Superior temporal gyrus (tissue), 1 donor: ENCODE results near the gene CYP27C1.
A peak's percentile ranks its signal among the peaks of the same experiment; 100 is the strongest.

Experiments
- DNase-seq: peaks from one replicate; pipeline ENCODE4 v3.0.0-alpha.2; 2016; ENCODE audit errors: extremely low spot score

Gene CYP27C1

DNA sequence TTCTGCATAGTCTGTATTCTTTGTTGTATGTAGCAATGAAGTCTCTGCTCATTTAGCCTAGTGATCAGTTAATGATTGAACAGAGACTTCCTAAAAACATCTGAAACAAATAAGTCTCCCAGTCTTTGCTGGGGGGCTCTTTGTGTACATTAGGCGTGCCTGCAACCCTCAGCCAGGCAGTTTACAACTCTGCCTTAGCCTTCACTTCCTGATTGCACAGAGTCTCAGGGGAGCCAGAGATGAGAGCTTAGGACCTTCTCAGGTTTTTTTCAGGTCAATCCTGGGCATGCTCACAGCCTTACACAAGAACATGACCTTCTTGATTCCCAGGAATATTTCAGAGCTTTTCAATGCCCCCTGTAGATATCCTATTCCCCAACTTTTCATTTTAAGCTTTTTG is 69.1 kb downstream of the CYP27C1 start:
- DNase-seq = no peak

DNA sequence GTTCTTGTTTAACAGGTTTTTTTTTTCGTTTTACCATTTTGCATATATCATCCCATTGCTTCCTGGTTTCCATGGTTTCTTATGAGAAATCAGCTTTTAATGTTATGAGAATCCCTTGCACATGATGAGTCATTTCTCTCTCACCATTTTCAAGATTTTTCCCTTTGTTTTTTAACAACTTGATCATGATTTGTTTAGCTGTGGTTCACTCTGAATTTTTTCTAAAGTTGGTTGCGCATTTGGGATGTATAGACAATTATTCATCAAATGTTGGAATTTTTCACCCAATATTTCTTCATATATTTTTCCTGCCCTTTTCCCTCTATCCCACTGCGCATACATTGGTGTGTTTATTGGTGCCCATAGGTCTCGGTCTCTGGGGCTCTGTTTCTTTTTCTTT is 70.7 kb downstream of the CYP27C1 start:
- no peak for DNase-seq

DNA sequence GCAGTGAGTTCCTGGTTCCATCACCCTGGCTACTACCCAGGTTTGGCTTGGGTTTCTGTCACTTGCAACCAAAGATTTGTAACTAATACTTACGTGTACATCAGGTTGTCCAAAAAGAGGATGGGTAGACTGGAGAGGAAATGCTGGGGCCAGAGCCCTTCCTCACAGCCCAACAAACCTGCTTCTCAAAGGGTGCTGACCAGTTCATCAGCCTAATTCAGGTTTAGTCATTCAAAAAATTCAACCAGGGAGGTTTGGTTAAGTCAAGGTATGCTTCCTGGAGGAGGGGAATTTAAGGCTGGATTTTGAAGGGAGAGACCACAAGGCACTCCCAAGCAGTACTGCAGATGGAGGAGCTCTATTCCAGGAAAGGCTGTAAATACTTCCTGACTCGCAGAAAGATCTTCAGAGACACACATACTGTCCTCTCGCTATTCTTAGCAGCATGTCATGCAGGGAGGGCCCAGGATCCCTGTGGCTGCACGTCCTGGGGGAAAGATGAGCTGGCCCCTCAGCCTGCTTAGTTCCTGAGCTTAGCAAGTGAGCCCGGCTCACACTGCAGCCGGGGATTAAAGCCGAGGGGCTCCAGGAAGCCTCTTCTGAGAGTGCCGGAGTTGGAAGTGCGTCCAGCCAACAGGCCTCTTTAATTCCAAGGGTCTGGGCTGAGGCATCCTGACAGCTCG is 73.1 kb downstream of the CYP27C1 start:
- no peak for DNase-seq

DNA sequence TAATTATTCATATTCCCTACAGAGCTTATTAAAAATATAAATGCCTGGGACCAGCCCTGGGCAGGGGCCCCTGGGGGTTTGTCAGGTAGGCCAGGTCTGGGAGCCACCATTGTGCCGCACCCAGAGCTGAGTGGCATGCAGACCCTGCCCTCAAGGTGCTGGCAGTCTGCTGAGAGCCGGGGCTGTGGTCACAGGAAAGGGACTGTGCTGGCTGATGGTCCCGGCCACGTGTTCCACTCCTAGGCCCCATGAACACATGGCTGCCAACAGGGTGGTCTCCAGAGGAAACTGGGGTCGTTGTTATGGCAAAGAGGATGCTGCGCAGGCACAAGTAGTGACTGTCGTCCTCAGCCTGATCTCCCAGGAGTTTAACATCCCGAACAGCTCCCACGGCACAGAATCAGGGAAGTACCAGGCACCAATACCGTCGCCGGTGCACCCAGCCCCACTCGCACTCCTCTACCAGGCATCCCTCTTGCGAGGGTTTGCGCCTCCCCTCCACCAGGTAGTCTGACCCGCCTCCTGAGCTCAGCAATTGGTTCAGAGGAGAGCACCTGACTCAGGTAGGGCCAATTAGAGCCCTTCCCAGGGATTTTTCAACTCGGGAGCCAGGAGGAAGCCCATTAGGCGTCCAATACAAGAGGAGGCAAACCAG is 73.9 kb downstream of the CYP27C1 start:
- no peak for DNase-seq

DNA sequence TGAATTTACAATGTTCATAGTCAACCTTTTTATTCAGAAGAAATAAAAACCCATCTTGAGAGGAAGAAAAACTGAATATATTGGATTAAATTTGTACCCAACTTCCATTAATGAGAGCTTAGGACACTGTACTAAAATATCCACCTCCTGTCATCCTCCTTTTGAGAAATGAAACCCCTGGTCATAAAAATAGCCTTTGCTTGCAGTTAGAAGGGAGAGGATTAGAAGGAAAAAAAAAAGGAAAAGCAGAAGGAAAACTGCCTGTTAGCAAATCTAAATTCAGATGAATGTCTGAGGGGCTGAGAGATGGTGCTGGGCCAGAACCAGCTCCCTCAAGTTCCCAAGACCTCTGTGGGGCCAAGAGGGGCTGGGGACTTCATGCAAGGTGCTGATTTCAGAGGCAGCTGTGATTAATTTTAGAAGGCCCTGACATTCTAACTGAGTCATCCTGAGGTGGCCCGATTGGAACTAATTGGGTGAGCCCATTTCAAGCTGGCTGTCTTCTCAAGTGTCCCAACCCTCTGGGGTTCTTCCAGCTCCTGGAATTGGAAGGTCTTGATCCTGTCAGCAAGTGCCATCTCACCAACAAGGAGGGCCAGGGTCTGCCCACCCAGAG is 74.7 kb downstream of the CYP27C1 start:
- DNase-seq = peak; percentile 54

DNA sequence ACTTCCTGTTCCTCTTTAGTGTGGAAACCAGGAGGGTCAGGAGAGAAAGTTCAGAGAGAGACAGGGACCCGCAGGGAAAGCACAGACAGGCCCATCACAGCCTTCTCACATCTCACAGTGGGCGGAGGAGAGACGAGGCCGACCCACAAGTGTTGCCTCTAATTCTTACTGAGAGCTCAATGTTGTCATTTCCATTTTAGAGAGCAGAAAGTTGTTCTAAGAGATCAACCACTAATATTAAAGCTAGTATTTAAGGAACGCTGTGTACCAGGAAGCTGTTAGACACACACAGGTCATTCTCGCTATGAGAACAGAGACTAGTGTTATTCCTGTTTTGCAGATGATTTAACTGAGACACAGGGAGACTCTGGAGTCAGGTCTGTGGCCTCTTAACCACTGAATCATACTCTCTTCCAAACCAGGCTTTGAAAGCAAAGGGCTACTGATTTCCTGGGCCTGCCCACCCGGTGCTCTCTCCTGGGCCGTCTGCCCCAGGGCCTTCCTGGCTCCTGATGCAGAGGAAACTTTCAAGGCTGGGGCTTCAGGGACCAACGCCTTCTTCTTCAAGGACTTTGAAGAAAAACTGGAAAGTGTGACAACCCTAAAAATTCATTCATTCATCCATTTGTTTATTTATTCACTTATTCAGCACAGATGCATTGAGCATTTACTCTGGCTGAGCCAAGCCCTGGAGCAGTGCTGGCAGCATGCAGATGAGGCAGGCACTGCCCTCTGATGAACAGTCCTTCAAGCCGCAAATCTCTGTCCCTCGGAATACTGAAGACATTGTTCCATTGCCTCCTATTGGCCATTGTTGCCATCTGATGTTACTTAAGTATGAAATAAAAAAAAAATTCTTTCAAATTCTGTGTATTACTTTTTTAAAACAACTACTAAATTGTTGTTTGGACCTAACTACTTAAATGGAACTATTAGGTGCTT is 76.0 kb downstream of the CYP27C1 start:
- DNase-seq = peak; percentile 94

DNA sequence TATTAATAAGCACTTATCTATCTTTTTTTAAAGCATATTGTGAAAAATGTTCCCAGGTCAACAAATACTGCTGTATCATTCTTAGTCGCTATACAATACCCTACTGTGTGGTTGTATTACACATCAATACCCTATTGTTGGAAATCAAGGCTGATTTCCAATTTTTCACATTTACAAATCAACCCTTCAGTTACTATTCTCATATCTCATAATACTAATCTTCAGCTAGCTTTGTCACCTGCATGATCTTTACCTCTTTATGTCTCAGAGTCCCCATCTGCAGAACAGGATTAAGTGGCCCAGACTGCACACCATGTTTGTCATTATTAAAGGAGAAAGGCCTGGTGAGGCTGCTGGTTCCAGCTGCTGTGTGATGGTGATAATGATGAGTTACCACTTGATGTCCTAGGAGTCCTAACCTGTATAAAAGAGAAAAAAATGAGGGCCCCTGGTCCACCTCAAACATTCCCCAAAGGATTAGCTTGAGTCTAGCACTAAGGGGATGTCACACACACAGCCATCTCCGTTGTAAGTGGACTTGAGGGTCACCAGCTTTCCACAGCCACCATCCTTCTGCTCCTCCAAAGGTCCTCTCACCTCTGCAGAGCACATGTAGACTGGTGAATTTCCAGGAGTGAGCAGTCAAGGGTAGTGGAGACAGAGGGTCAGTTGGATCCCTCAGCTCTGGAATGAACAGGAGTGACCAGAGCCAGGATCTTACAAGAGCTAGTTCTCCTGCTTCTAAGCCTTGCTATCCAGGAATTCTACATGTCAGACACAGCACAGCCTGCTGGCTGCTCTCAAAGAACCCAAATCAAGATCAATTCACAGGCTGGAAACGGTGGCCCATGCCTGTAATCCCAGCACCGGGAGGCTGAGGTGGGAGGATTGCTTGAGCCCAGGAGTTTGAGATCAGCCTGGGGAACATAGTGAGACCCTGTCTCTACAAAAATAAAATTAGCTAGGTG is 77.2 kb downstream of the CYP27C1 start:
- peak; percentile 88 for DNase-seq

DNA sequence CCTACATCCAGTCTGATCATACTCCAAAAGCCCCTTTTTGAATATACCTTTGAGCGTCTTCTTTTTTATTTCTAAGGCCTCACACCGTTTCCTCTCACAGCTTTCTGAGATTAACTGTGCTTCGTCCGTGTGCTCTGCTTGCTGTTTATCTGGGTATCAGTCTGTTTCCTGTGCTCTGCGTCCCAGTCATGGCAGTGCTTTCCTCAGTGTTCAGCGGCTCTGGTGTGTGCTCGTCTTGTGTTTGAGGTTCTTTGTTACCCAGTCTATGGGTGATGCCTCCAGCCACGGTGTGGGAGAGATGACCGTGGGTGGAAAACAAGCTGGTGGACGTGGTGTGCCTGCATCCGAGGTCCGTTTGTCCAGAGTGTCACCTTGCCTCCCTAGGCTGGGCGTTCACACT is 79.6 kb downstream of the CYP27C1 start:
- DNase-seq = peak; percentile 62

DNA sequence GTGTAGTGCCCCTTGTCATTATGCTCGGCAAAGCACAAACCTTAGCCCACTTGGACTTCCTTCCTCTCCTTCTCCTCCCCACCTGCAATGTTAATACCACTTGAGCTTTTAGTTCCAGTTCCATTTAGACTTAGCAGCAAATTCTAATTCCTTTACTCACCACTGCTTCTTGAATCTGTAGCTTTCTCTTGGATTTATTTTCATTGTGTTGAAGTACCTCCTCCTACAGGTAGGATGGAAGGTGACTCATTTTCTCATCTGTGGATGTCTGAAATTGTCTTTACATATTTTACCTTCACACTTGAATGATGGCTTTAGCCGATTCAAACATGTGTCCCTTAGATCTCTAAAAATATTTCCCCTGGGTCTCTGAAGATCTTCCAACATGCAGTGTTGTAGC is 80.3 kb downstream of the CYP27C1 start:
- DNase-seq = no peak

DNA sequence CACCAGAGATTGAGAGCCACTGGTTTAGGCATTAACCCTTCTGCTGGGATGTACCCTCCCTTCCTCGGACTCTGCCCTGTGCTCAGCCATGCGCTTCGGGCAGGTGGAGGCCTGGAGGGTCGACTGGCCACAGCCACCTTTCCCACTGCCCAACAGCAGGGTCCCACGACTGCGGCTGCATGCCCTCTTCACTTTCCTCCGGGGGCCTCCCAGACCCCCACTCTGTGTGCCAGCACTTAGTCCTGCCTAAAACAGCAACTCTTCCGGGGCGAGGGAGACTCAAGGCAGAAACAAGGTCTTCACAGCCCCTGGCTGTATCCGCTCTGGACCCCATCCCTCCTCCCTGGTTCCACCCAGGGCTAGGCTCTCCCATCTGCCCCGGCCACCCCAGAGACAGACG is 81.8 kb downstream of the CYP27C1 start:
- no peak for DNase-seq

DNA sequence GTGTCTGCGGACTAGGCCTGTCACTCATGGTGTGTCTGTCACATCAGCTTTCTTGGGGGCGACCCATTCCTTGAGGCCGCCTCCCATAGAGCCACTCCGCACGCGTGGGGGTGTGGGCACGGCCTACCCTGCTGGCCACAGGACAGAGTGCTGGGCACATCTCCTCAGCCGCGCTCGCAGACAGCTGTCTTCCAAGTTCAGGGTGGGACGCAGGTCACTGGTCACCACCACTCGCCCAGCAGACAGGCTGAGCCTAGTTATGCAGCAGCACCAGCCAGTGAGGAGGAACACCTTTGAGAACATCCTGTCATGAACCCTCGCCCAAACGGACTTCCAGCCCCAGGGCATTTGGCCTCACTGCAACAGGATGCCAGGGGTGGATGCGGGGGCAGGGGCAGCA is 82.4 kb downstream of the CYP27C1 start:
- no peak for DNase-seq

DNA sequence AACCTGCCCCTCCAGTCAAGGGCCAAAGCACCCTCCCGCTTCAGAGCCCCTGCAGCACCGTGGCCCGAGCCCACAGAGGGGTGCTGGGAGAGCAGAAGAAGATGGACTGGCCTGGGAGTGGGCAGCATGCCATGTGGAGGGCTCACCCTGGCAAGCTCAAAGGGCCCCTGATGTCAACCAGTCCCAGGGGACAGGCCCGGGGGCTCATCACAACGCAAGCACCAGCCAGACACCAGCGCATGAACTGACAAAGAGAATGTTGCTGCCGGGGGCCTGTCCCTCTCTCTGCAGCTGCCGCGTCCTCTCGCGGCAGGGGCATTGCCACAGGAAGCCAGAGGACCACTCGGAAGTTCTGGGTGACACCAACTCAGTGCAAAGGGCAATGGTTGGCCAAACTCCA is 82.9 kb downstream of the CYP27C1 start:
- DNase-seq = no peak

DNA sequence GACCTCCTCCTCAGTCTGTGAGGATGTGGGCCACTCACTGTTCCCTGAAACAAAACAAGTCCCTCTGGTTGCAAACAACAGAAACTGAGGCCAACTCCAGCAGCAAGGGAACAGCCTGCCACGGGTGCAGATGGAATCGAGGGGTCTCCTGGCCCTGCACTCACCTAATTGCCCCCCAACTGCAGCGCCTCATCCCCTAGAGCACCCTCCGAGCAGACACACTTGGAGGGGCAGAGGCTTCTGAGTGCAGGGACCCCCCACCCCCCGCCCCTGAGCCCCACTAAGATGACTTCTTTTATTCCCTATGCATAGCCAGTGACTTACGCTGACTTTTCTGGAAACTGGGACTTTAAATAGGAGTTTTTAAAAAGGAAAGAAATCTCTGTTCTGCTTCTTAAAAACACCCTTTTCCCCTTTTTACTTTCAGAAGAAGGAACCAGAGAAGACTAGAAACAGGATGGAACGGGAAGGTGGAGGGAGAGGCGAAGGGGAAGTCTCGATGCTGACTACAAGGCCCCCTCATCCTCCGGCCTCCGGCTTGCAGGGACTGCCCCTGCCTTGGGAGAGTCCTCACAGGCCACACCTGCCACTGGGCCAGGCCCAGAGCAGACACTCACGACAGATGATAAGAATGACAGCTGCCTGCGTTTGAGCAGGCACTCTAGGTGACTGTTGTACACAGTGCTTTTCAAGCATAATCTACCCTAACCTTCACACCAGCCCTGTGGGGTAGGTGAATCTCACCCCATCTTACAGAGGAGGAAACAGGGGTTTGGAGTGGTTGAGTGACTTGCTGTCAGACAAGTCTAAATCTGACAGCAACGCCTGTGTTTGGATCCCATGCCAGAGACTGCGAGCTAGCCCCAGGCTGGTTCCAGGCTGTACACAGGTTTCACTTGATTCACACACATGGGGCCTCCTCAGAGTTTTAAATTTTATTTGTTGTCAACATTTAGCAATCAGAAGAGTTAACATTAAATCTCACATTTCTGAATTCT is 85.0 kb downstream of the CYP27C1 start:
- DNase-seq = no peak

DNA sequence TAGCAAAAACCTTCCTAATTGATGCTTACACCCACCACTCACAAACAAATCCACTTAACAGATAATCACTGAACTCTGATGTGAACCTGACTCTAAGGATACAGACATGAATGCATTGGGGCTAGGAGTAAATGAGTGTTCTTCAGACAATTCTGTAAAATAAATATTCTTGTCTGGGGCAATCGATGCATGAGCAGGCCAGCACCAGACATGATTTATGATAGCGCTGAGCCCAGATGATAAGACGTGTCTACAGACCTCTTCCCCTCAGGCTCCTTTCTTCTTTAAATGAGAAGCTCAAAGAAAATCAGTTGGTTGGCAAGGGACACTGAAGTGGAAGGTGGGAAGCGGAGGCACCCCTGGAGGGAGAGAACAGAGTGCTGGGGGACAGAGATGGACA is 85.9 kb downstream of the CYP27C1 start:
- no peak for DNase-seq
